HG02763 (cell line): Measurements from ENCODE around the gene NPEPL1.

Experiments
- ATAC-seq: cut with Tn5 transposase; IDR thresholded peaks from one replicate; pipeline ENCODE4 v1.9.1; 2021; ENCODE audit warnings: mild to moderate bottlenecking, moderate library complexity; ENCODE audit not compliant: unreplicated experiment

Gene NPEPL1

GRCh38 chr20:58657986-58658385 is 34.6 kb upstream of the NPEPL1 start:
- no peak for ATAC-seq

GRCh38 chr20:58658760-58659159 is 33.8 kb upstream of the NPEPL1 start:
- no peak for ATAC-seq

GRCh38 chr20:58659841-58660240 is 32.8 kb upstream of the NPEPL1 start:
- ATAC-seq: no peak

- ATAC-seq: no peak
Observed at GRCh38 chr20:58660855-58661597, 31.6 kb upstream of the NPEPL1 start.

GRCh38 chr20:58661598-58662473 is 30.8 kb upstream of the NPEPL1 start:
- no peak for ATAC-seq

GRCh38 chr20:58664331-58664730 is 28.3 kb upstream of the NPEPL1 start:
- ATAC-seq: no peak

GRCh38 chr20:58664883-58665282 is 27.7 kb upstream of the NPEPL1 start:
- ATAC-seq: no peak

- no peak for ATAC-seq
Observed at GRCh38 chr20:58665606-58666005, 27.0 kb upstream of the NPEPL1 start.

- no peak for ATAC-seq
Observed at GRCh38 chr20:58666702-58667101, 25.9 kb upstream of the NPEPL1 start.

GRCh38 chr20:58667975-58668374 is 24.6 kb upstream of the NPEPL1 start:
- ATAC-seq: no peak

GRCh38 chr20:58668901-58669286 is 23.7 kb upstream of the NPEPL1 start:
- no peak for ATAC-seq

- ATAC-seq: peak; percentile 72
Observed at GRCh38 chr20:58669287-58670006, 23.2 kb upstream of the NPEPL1 start.

- ATAC-seq: no peak
Observed at GRCh38 chr20:58670102-58670501, 22.5 kb upstream of the NPEPL1 start.

- ATAC-seq: no peak
Observed at GRCh38 chr20:58670659-58671058, 21.9 kb upstream of the NPEPL1 start.

- no peak for ATAC-seq
Observed at GRCh38 chr20:58673119-58673518, 19.5 kb upstream of the NPEPL1 start.

- ATAC-seq: no peak
Observed at GRCh38 chr20:58675146-58675584, 17.4 kb upstream of the NPEPL1 start.

GRCh38 chr20:58675641-58676040 is 17.0 kb upstream of the NPEPL1 start:
- ATAC-seq: no peak

- ATAC-seq: no peak
Observed at GRCh38 chr20:58676161-58676560, 16.4 kb upstream of the NPEPL1 start.

GRCh38 chr20:58677079-58677604 is 15.5 kb upstream of the NPEPL1 start:
- no peak for ATAC-seq

GRCh38 chr20:58677808-58678207 is 14.8 kb upstream of the NPEPL1 start:
- ATAC-seq: no peak

GRCh38 chr20:58678806-58679205 is 13.8 kb upstream of the NPEPL1 start:
- no peak for ATAC-seq
